ENCODE results near the gene AMPD3. TPM values are rescaled to one million over a fixed set of nuclear protein-coding genes. Genes with fewer than 3 reads are reported as not detected.

Gene AMPD3
- total RNA-seq, 1 donor from 2014 or later = 3.0 TPM

GRCh38 chr11:10477690-10478046 is 22.6 kb downstream of the AMPD3 start:
- no peaks in the 10 kb centered on the region for H4K20me1 ChIP-seq (ENCODE audit: low read depth)
- no peak overlapping the region for H3K27ac ChIP-seq
- no peaks in the 10 kb centered on the region for H3K36me3 Mint-ChIP-seq
- no peaks in the 10 kb centered on the region for H3K4me1 ChIP-seq
- no peaks in the 10 kb centered on the region for H3F3A ChIP-seq (ENCODE audit: low read depth)
- H3K79me2 ChIP-seq (ENCODE audit: low read depth) = no peaks in the 10 kb centered on the region
- no peak overlapping the region for H3K4me3 Mint-ChIP-seq
- TF ChIP-seq EZH2 (IDR thresholded peaks at IDR 0.05) (no peak), EZH2phosphoT487 (IDR thresholded peaks at IDR 0.05) (no peak), CTCF (IDR thresholded peaks at IDR 0.05) (no peak)
- no peak overlapping the region for H3K4me3 ChIP-seq
- DNase-seq (ENCODE audit: low spot score) = no peak
- H3K27me3 Mint-ChIP-seq (ENCODE audit: insufficient read depth, low read depth) = peaks cover 7% of the 10 kb centered on the region
- H3K9me3 ChIP-seq (ENCODE audit: low read depth) = no peaks in the 10 kb centered on the region
- H3K9me3 Mint-ChIP-seq = no peaks in the 10 kb centered on the region
- H3K4me1 Mint-ChIP-seq = peaks cover 12% of the 10 kb centered on the region
- H3K4me2 ChIP-seq = no peak overlapping the region
- H3K9ac ChIP-seq = no peak overlapping the region
- H3K27me3 ChIP-seq = no peaks in the 10 kb centered on the region
- no peaks in the 10 kb centered on the region for H3K36me3 ChIP-seq
- no peak overlapping the region for H2AFZ ChIP-seq (replicated peaks)
- H3K27ac Mint-ChIP-seq = no peak overlapping the region

DNA sequence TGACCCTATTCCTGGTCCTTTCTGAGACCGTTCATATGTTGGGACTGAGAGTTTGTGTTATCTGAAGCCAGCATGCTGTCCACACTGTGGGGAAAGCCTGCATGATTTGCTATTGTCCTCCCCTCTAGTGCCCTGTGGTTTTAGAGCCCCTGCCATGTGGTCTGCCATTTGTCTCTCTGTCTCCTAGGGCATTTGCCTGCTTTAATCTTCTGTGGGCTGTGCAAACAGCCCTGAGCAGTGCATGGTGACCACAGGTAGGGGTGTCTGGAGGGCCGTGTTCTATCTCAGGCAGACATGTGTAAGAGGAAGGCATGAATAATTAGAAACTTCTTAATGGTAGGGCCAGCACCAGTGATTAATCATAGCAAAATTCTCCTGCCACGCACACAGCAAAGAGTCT is 23.0 kb downstream of the AMPD3 start:
- H3K27ac Mint-ChIP-seq = peak overlapping the region; percentile 81

DNA sequence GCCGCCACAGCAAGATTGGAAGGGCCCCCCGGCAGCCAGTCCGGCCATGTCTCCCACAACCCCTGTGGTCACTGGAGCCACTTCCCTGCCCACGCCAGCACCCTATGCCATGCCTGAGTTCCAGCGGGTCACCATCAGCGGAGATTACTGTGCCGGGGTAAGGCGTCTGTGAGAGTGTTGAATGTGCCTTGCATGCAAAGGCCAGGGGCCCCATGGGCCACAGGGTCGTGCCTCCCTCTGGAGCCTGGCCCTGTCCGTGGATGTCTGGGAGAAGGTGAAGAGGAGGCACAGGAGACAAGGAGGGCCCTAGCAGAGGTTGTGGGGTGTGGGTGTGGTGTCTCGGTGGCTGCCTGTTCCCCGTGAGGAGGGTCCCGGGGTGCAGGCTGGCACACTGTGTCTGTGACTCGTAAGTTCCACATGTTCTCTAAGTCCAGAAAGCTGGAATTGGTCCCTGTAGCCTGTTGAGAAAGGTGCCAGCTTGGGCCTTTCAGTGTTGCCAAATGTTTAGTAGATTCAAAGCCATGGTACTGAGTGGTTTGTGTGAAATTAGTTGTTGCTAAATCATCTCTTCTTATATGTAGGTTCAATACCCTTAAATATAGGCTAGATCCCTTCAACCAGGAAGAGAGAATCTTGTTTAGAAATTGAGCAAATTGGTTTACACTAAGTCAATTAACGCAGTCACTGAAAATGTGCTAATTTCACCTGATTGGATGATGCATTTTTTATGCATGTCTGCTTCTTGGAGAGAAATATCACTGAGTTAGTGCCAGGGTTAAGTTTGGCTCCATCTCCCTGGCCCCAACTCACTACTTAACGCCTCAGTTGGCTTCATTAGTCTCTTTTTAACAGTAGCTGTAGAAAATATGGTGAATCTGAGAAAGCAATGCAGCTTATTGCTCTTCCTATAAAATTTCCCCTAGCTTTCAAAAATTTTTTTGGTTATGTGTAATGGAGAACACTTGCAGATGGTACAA is 23.8 kb downstream of the AMPD3 start:
- Histone ChIP-seq H3K4me1 (no peaks in the 10 kb centered on the region), H3K9ac (no peak overlapping the region), H3K27ac (no peak overlapping the region), H3K9me3 (ENCODE audit: low read depth) (no peaks in the 10 kb centered on the region), H3K79me2 (ENCODE audit: low read depth) (no peaks in the 10 kb centered on the region), H2AFZ (replicated peaks) (no peak overlapping the region), H4K20me1 (ENCODE audit: low read depth) (no peaks in the 10 kb centered on the region), H3F3A (ENCODE audit: low read depth) (no peaks in the 10 kb centered on the region), H3K36me3 (no peaks in the 10 kb centered on the region), H3K27me3 (no peaks in the 10 kb centered on the region), H3K4me2 (no peak overlapping the region), H3K4me3 (no peak overlapping the region)
- Mint-ChIP-seq H3K4me3 (no peak overlapping the region), H3K27me3 (ENCODE audit: insufficient read depth, low read depth) (peaks cover 7% of the 10 kb centered on the region), H3K27ac (peak overlapping the region; percentile 16), H3K4me1 (peaks cover 12% of the 10 kb centered on the region), H3K36me3 (no peaks in the 10 kb centered on the region), H3K9me3 (no peaks in the 10 kb centered on the region)
- DNase-seq (ENCODE audit: low spot score) = no peak
- no peak for TF ChIP-seq EZH2 (IDR thresholded peaks at IDR 0.05)
- no peak for TF ChIP-seq CTCF (IDR thresholded peaks at IDR 0.05)
- TF ChIP-seq EZH2phosphoT487 (IDR thresholded peaks at IDR 0.05) = no peak

More for the DNA sequence above, 23.0 kb downstream of the AMPD3 start:
- Mint-ChIP-seq H3K4me3 (no peak overlapping the region), H3K9me3 (no peaks in the 10 kb centered on the region), H3K36me3 (no peaks in the 10 kb centered on the region), H3K27me3 (ENCODE audit: insufficient read depth, low read depth) (peaks cover 7% of the 10 kb centered on the region), H3K4me1 (peaks cover 12% of the 10 kb centered on the region)
- no peak overlapping the region for H3K4me3 ChIP-seq
- no peak overlapping the region for H3K4me2 ChIP-seq
- H3K27me3 ChIP-seq = no peaks in the 10 kb centered on the region
- TF ChIP-seq CTCF (IDR thresholded peaks at IDR 0.05) = no peak
- no peak for TF ChIP-seq EZH2phosphoT487 (IDR thresholded peaks at IDR 0.05)
- TF ChIP-seq EZH2 (IDR thresholded peaks at IDR 0.05) = no peak
- H3K9ac ChIP-seq = no peak overlapping the region
- no peaks in the 10 kb centered on the region for H3F3A ChIP-seq (ENCODE audit: low read depth)
- H3K36me3 ChIP-seq = no peaks in the 10 kb centered on the region
- DNase-seq (ENCODE audit: low spot score) = no peak
- no peaks in the 10 kb centered on the region for H3K79me2 ChIP-seq (ENCODE audit: low read depth)
- no peak overlapping the region for H3K27ac ChIP-seq
- H4K20me1 ChIP-seq (ENCODE audit: low read depth) = no peaks in the 10 kb centered on the region
- no peaks in the 10 kb centered on the region for H3K4me1 ChIP-seq
- H2AFZ ChIP-seq (replicated peaks) = no peak overlapping the region
- H3K9me3 ChIP-seq (ENCODE audit: low read depth) = no peaks in the 10 kb centered on the region

Measured in neural progenitor cell (in vitro differentiated cells).